Hepatocyte (in vitro differentiated cells): Measurements from ENCODE around the gene PCGF1. TPM values are rescaled to one million over a fixed set of nuclear protein-coding genes. Genes with fewer than 3 reads are reported as not detected.

ENCODE experiments used
- DNase-seq: peaks from one replicate; pipeline ENCODE4 v3.0.0-alpha.2; 2016; ENCODE audit warnings: low spot score
- H2AFZ ChIP-seq: fragments of 200-600 bp; sonication (generic); 2 replicates; pipeline ENCODE4 v1.6.0; 2016; ENCODE audit warnings: antibody characterized with exemption, mild to moderate bottlenecking
- H3K27ac ChIP-seq: fragments of 200-600 bp; sonication (generic); 2 replicates; pipeline ENCODE4 v1.5.1; 2016; ENCODE audit warnings: mild to moderate bottlenecking
- H3K27me3 ChIP-seq: fragments of 200-600 bp; sonication (generic); 2 replicates; pipeline ENCODE4 v1.6.1; 2016
- H3K36me3 ChIP-seq: fragments of 200-600 bp; sonication (generic); replicated peaks from 2 replicates; pipeline ENCODE4 v1.5.1; 2016; ENCODE audit warnings: low read depth; ENCODE audit not compliant: insufficient read depth
- H3K4me1 ChIP-seq: fragments of 200-600 bp; sonication (generic); 2 replicates; pipeline ENCODE4 v1.5.1; 2016; ENCODE audit warnings: mild to moderate bottlenecking, moderate library complexity; ENCODE audit not compliant: insufficient read depth
- H3K4me2 ChIP-seq: fragments of 200-600 bp; sonication (generic); 2 replicates; pipeline ENCODE4 v1.6.0; 2016
- H3K4me3 ChIP-seq: fragments of 200-600 bp; sonication (generic); 2 replicates; pipeline ENCODE4 v1.5.1; 2016; ENCODE audit warnings: mild to moderate bottlenecking
- H3K79me2 ChIP-seq: fragments of 200-600 bp; sonication (generic); 2 replicates; pipeline ENCODE4 v1.6.0; 2017; ENCODE audit warnings: mild to moderate bottlenecking
- H3K9me2 ChIP-seq: fragments of 200-600 bp; sonication (generic); replicated peaks from 2 replicates; pipeline ENCODE4 v1.6.0; 2017; ENCODE audit warnings: mild to moderate bottlenecking; ENCODE audit not compliant: insufficient read depth
- H3K9me3 ChIP-seq: fragments of 200-600 bp; sonication (generic); 2 replicates; pipeline ENCODE4 v1.5.1; 2016; ENCODE audit warnings: low read depth, mild to moderate bottlenecking
- H4K20me1 ChIP-seq: fragments of 200-600 bp; sonication (generic); 2 replicates; pipeline ENCODE4 v1.6.0; 2016; ENCODE audit warnings: mild to moderate bottlenecking; ENCODE audit not compliant: insufficient read depth, poor library complexity, severe bottlenecking
- CTCF ChIP-seq: fragments of 200-600 bp; sonication (generic); IDR thresholded peaks from 2 replicates; pipeline ENCODE4 v1.5.1; 2016; ENCODE audit warnings: antibody characterized with exemption, mild to moderate bottlenecking; ENCODE audit not compliant: poor library complexity
- EZH2 ChIP-seq: fragments of 200-600 bp; sonication (generic); IDR thresholded peaks from 2 replicates; pipeline ENCODE4 v1.6.1; 2016; ENCODE audit warnings: antibody characterized with exemption, mild to moderate bottlenecking, borderline replicate concordance
- EZH2phosphoT487 ChIP-seq: fragments of 200-600 bp; sonication (generic); IDR thresholded peaks from one replicate; pipeline ENCODE4 v1.6.1; 2018; ENCODE audit warnings: antibody characterized with exemption, mild to moderate bottlenecking, low read depth, moderate library complexity; ENCODE audit not compliant: unreplicated experiment, severe bottlenecking
- WGBS: methylation state at CpG from one replicate; pipeline ENCODE4 v1.1.6; 2016; ENCODE audit warnings: low lambda C conversion rate; ENCODE audit errors: missing lambda C conversion rate; 5-methylcytosine and 5-hydroxymethylcytosine counted together
- polyA plus RNA-seq: library from polyadenylated mRNA; unstranded; fragments of >200 nt; fragmentation: Nextera tagmentation; extraction: Ambion mirVana; gene quantifications from 2 replicates; pipeline ENCODE4 v1.2.1, GENCODE V29; 2016
- total RNA-seq: library from RNA; depleted of rRNA; stranded (reverse); fragments of >200 nt; gene quantifications from 2 replicates; pipeline ENCODE4 v1.2.3, GENCODE V29; 2014

PCGF1 gene
- total and polyA plus RNA-seq, 2 experiments from 2014 or later = 10.6 to 30.2 TPM

GRCh38 chr2:74515981-74516633 is 8.6 kb upstream of the PCGF1 start:
- H3K4me2 ChIP-seq = peak overlapping the region; percentile 74

DNA sequence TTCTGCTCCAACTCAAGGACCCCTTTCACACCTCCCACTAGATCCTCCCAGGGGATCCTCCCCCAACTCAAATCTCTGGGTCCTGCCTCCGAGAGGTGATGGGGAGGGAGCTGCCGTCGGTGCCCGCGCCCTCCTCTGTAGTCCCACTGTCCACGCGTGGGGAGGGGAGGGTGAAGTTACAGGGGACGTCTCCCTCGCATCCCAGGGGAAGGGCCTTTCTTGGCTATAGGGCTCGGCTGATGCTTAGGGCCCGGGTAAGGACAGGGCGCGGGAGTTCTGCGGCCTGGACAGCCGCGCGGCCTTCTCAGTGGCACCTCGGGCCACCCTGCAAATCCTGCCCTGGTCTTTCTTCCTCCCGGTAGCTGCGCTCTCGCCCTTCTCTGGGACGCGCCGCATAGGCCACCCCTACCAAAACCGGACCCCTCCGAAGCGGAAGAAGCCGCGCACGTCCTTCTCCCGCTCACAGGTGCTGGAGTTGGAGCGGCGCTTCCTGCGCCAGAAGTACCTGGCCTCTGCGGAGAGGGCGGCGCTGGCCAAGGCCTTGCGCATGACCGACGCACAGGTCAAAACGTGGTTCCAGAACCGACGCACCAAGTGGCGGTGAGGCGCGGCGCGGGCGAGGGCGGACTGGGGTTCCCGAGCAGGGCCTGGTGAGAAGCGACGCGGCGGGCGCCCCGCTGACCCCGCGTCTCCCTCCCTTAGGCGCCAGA is 7.9 kb upstream of the PCGF1 start:
- WGBS = 7% methylated on average over 52 of the region's 60 CpGs
- Histone ChIP-seq H3K36me3 (no peaks in the 10 kb centered on the region), H4K20me1 (no peaks in the 10 kb centered on the region), H3K27me3 (peaks cover 98% of the 10 kb centered on the region), H3K27ac (no peak overlapping the region), H3K9me2 (no peaks in the 10 kb centered on the region), H3K79me2 (no peaks in the 10 kb centered on the region), H3K4me1 (peaks cover 6% of the 10 kb centered on the region), H2AFZ (peak overlapping the region; percentile 66), H3K9me3 (no peaks in the 10 kb centered on the region), H3K4me2 (peak overlapping the region; percentile 74), H3K4me3 (no peak overlapping the region)
- no peak for TF ChIP-seq CTCF
- peak; percentile 14 for TF ChIP-seq EZH2phosphoT487
- peak; percentile 94 for TF ChIP-seq EZH2
- DNase-seq = no peak

More at GRCh38 chr2:74515981-74516633, 8.6 kb upstream of the PCGF1 start:
- Histone ChIP-seq H3K9me3 (no peaks in the 10 kb centered on the region), H3K36me3 (no peaks in the 10 kb centered on the region), H3K79me2 (no peaks in the 10 kb centered on the region), H4K20me1 (no peaks in the 10 kb centered on the region), H2AFZ (peak overlapping the region; percentile 66), H3K9me2 (no peaks in the 10 kb centered on the region), H3K4me1 (peaks cover 6% of the 10 kb centered on the region), H3K4me3 (no peak overlapping the region), H3K27me3 (peaks cover 97% of the 10 kb centered on the region), H3K27ac (no peak overlapping the region)
- TF ChIP-seq CTCF (no peak), EZH2 (peak; percentile 68), EZH2phosphoT487 (peak; percentile 38)
- WGBS = 7% methylated on average over 56 of the region's 72 CpGs
- DNase-seq = peak; percentile 53

DNA sequence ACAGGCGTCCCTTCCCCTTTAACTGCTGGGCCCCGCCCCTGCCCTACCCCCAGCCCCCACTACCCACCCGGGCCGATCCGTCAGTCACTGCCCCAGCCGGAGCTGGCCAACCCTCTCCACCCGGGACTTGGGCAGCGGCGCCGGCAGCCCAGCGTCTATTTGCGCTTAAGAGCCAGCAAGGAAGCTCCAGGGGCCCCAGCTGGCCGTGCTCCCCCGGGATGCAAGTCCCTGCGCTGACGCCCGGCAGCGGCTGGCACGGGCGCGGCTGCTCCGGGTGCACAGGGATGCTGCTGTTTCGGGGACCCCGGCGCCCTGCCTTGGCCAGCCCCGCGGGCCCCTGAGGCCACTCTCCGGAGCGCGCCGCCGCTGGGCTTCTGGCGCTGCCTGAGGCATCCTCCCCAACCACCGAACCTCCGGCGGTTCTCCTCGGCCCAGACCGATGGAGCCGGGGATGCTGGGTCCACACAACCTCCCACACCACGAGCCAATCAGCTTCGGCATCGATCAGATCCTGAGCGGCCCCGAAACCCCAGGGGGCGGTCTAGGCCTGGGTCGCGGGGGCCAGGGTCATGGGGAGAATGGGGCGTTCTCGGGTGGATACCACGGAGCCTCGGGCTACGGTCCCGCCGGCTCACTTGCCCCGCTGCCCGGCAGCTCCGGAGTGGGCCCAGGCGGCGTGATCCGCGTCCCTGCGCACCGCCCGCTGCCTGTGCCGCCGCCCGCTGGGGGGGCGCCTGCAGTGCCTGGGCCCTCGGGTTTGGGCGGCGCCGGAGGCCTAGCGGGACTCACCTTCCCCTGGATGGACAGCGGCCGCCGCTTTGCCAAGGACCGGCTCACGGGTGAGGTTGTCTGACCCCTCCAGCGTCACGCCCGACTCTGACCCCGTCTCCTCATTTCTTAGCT is 7.1 kb upstream of the PCGF1 start, which contains the start of gene TLX2:
Gene TLX2 (plus strand): TSS at position 83 of the 903 bp plus-strand sequence. CDS start 357 bp downstream, at position 440.
- no peaks in the 10 kb centered on the region for H3K36me3 ChIP-seq
- H4K20me1 ChIP-seq = no peaks in the 10 kb centered on the region
- no peak within 1 kb of the TSS for H2AFZ ChIP-seq
- no peaks in the 10 kb centered on the region for H3K9me3 ChIP-seq
- H3K27me3 ChIP-seq = peaks cover 98% of the 10 kb centered on the region
- no peaks in the 10 kb centered on the region for H3K79me2 ChIP-seq
- H3K4me3 ChIP-seq = no peak within 1 kb of the TSS
- H3K27ac ChIP-seq = no peak within 1 kb of the TSS
- no peaks in the 10 kb centered on the region for H3K9me2 ChIP-seq
- no peak for DNase-seq
- peaks cover 6% of the 10 kb centered on the region for H3K4me1 ChIP-seq
- 5% methylated on average over 73 of the region's 82 CpGs for WGBS
- peak within 1 kb of the TSS; percentile 74 for H3K4me2 ChIP-seq
- TF ChIP-seq CTCF (no peak), EZH2phosphoT487 (peak; percentile 70), EZH2 (peak; percentile 61)
